ENCODE measurements around the gene ATP6V1G2. TPM values are rescaled to one million over a fixed set of nuclear protein-coding genes. Genes with fewer than 3 reads are reported as not detected.
"Not testable (repeated sequence)": the region's sequence is repeated elsewhere in the genome, so short reads cannot be mapped to it uniquely, and the experiment has no call there.

Gene ATP6V1G2
- total and polyA plus RNA-seq, 2 of the 4 experiments (the other 2 are of a cell fraction): 1.4 to 6.5 TPM

DNA sequence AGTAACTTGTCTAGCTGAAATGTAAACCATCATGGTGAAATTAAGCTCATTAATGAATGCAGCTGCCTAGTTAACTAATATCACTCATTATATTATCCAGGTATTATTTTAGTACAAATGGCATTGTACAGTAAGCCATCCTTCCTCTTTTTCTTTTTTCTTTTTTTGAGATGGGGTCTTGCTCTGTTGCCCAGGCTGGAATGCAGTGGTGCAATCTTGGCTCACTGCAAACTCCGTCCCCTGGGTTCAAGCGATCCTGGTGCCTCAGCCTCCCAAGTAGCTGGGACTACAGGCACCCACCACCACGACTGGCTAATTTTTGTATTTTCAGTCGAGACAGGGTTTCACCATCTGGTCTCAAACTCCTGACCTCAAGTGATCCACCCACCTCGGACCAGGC lies 44.3 kb upstream of the ATP6V1G2 start:
- DNase-seq; H3K79me1 ChIP-seq (ENCODE audit: low read depth in 1 of 2, low read length in 2 of 2); H4K8ac ChIP-seq (ENCODE audit: low read depth in 2 of 2, low read length in 2 of 2); H3K4ac ChIP-seq (ENCODE audit: low read depth, low read length); POLR2A ChIA-PET (ENCODE audit: unreplicated experiment); H4K5ac ChIP-seq (ENCODE audit: low read depth, low read length); ATAC-seq (ENCODE audit: low read depth); H2AFZ ChIP-seq (replicated peaks; ENCODE audit: low read length, poor library complexity); H3K9me3 ChIP-seq (ENCODE audit: control insufficient read depth, insufficient read depth, low read length); H2BK5ac ChIP-seq (ENCODE audit: low read depth, low read length, poor library complexity, severe bottlenecking); H3K9me1 ChIP-seq (ENCODE audit: insufficient read depth, low read length); H2BK120ac ChIP-seq (ENCODE audit: low read depth, low read length); H3K18ac ChIP-seq (ENCODE audit: low read depth, low read length); BruUV-seq (replicated peaks); H3K4me2 ChIP-seq (ENCODE audit: low read depth, low read length); H4K91ac ChIP-seq (ENCODE audit: insufficient read depth, low read depth, low read length); H3K56ac ChIP-seq (ENCODE audit: extremely low read depth, insufficient read depth, low read length); H3K27ac ChIP-seq (ENCODE audit: insufficient read depth, low read length); H2BK15ac ChIP-seq (ENCODE audit: low read depth, low read length); H3K36me3 ChIP-seq (ENCODE audit: control insufficient read depth, insufficient read depth, low read length); H3K14ac ChIP-seq (replicated peaks; ENCODE audit: low read depth, low read length); intact Hi-C loops (cut with micrococcal nuclease); H2BK20ac ChIP-seq (ENCODE audit: low read depth, low read length); H3K4me3 ChIP-seq (ENCODE audit: insufficient read depth, low read depth, low read length); in situ Hi-C loops (cut with MboI; ENCODE audit: low sequenced_read_pairs); H3K4me1 ChIP-seq (ENCODE audit: control insufficient read depth, insufficient read depth, low read length); H2AK5ac ChIP-seq (ENCODE audit: low read depth, low read length); H3K23ac ChIP-seq (ENCODE audit: low read depth, low read length); H4K20me1 ChIP-seq (ENCODE audit: insufficient read depth, low read length); H2AK9ac ChIP-seq (replicated peaks; ENCODE audit: low read depth, low read length, poor library complexity); H3K9ac ChIP-seq (ENCODE audit: low read depth, low read length); dilution Hi-C loops (cut with HindIII; ENCODE audit: low sequenced_read_pairs, unreplicated experiment): not testable (repeated sequence)
- 79% methylated on average over 5 of the region's 5 CpGs; no CpG with 5 or more reads in 1 of the 2 experiments for WGBS, 2 experiments (ENCODE audit: extremely low coverage in 2 of 2, insufficient read length in 1 of 2)
- peaks cover 11% of the 10 kb centered on the region for H3K27me3 ChIP-seq (ENCODE audit: control insufficient read depth, insufficient read depth, low read length)
- CTCF ChIA-PET: interaction anchor here (0.9 kb wide), 1 partner anchor 10 kb away, joined by 3 read pairs; no protein-coding TSS in a partner anchor
